GM18858 (cell line): ENCODE results near the gene INCENP.
"Not testable (repeated sequence)": the region's sequence is repeated elsewhere in the genome, so short reads cannot be mapped to it uniquely, and the experiment has no call there.

Experiments used
- ATAC-seq: cut with Tn5 transposase; IDR thresholded peaks from one replicate; pipeline ENCODE4 v1.9.1; 2021; ENCODE audit not compliant: unreplicated experiment

INCENP gene

DNA sequence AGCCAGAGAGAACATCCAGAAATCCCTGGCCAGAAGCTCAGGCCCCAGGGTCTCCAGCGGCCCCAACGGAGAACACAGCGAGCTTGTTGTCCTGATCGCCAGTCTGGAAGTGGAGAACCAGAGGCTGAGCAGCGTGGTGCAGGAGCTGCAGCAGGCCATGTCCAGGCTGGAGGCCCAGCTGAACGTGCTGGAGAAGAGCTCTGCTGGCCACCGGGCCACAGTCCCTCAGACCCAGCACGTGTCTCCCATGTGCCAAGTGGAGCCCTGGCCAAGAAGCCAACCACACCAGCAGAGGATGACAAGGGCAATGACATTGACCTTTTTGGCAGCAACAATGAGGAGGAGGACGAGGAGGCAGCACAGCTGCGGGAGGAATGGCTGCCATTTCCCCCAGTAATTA, 45.6 kb downstream of the INCENP start:
- ATAC-seq, result no peak

DNA sequence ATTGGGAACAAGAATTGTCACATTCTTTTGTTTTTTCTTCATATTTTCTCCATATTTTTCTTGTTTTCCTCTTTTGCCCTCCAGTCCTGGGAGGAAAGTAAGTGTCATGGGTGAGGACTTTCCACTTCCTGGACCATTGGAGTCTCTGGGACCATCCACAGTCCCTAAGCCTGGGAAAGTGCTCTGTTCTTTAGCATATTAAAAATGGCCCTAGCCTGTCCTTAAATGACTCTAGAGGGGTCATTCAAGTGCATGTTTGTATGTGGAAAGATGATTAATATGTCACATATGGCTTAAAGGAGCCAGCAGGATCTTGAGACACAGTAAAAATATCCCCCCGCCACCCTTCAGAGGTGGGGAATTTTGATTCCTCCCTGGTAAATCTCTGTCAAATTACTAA, 46.1 kb downstream of the INCENP start:
- ATAC-seq, result no peak

DNA sequence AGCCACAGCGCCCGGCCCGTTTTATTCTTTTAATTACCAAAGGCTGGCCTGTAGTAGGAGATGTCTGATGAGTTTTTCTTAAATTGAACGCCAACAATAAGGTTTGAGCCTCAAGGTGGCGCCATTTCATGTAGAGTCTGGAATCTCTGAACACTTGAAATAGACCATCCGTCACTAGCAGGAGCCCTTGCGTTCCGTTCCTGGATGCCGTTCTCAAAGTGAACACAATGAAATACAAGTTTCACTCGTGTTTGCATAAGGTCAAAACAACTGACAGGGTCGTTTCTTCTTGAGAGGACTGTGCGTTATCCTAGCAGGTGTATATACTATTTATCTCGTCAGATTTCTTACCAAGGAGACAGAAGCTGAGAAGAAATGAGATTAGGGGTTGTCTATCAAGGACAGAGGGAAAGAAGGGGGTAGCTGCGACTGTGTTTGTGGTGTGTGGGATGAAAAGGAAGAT, 47.5 kb downstream of the INCENP start:
- no peak for ATAC-seq

DNA sequence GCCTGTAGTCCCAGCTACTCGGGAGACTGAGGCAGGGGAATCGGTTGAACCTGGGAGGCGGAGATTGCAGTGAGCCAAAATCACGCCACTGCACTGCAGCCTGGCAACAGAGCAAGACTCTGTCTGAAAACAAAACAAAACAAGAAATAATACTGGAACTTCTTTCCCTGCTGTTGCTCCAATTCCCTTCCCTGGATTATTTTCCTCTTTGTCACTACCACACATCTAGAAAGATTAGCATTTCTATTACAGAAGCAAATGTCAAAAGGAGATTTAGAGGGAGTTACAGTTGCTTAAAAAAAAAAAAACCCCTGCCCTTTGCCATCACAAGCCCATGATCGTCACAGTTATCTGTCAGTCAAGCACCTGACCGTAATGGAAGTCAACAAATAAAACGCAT, 48.5 kb downstream of the INCENP start:
- ATAC-seq, result no peak

DNA sequence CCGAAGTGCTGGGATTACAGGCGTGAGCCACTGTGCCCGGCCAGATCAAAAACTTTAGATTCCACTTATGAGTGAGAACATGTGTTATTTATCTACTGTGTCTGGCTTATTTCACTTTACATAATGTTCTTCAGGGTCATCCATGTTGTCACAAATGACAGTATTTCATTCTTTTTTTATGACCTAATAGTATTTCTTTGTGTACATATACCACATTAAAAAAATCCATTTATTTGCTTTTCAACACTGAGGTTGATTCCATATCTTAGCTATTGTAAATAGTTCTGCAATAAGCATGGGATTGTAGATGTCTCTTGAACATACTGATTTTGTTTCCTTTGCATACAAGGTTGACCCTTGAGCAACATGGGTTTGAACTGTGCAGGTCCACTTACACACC, 53.0 kb downstream of the INCENP start:
- no peak for ATAC-seq

DNA sequence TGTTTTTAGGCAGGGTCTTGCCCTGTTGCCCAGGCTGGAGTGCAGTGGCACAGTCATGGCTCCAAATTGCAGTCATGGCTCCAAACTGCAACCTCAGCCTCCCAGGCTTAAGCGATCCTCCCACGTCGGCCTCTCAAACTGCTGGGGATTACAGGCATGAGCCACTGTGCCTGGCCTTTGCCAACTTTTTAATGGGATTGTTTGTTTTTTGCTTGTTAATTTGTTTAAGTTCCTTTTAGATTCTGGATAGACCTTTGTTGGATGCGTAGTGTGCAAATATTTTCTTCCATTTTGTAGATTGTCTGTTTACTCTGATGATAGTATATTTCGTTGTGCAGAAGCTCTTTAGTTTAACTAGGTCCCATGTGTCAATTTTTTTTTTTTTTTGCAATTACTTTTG, 56.2 kb downstream of the INCENP start:
- no peak for ATAC-seq

DNA sequence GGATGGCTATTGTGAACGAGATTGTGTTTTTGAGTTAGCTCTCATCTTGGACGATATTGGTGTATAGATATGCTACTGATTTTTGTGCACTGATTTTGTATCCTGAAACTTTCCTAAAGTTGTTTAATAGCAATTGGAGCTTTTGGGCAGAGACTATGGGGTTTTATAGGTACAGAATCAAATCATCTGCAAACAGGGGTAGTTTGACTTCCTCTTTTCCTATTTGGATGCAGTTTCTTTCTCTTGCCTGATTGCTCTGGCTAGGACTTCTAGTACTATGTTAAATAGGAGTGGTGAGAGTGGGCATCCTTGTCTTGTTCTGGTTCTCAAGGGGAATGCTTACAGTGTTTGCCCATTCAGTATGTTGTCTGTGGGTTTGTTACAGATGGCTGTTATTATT, 57.3 kb downstream of the INCENP start:
- ATAC-seq, result no peak

DNA sequence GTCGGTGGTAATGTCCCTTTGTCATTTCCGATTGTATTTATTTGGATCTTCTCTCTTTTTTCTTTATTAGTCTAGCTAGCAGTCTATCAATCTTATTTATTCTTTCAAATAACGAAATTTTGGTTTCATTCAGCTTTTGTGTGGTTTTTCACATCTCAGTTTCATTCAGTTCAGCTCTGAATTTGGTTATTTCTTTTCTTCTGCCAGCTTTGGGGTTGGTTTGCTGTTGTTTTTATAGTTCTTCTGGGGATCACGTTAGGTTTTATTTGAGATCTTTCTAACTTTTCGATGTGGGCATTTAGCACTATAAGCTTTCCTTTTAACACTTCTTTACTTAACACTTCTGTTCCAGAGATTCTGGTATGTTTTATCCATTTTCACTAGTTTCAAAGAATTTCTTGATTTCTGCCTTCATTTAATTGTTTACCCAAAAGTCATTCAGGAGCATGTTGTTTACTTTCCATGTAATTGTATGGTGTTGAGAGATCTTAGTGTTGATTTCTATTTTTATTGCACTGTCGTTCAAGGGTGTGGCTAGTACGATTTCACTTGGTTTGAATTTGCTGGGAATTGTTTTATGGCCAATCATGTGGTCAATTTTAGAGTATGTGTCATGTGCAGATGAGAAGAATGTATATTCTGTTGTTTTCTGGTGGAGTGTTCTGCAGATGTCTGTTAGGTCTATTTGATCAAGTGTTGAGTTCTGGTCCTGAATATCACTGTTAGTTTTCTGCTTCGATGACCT, 58.5 kb downstream of the INCENP start:
- no peak for ATAC-seq

DNA sequence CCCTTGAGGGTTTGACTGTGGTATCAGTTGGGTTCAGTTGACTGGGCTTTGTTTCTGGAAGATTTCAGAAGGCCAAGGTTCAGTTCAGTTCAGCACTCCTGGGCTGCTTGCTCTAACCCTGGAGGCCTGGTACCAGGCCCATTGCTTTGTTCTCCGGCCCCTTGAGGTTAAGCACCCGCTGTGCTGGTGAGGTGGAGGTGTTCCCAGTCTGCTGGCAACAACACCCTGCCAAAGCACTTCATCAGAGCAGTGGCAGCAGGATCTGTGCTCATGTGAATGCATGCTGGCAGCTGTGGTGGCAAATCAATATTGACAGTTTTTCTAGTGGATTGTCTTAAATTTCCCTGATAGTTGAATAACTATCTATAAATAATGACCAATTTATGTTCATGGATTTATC, 62.4 kb downstream of the INCENP start:
- no peak for ATAC-seq

DNA sequence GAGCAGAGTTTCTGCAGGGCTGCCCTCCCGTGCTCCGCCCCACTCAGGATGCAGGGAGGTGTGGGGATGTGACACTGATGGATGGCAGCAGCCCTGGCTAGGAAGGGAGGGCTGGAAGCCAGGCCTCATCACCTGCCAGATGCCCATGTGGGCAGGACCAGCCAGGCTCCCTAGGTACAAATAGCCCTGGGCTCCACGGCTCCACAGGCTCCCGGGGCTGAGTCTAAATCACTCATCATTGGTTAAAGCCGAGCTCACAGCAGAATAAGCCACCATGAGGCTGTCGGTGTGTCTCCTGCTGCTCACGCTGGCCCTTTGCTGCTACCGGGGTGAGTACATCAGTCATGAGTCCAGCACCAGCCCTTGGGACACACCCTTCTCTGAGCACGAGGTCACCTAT, 66.2 kb downstream of the INCENP start, which contains the start of gene SCGB1D1:
Gene SCGB1D1 (plus strand): TSS at position 206 of the 400 bp plus-strand sequence. CDS start 69 bp downstream, at position 275.
- no peak for ATAC-seq

DNA sequence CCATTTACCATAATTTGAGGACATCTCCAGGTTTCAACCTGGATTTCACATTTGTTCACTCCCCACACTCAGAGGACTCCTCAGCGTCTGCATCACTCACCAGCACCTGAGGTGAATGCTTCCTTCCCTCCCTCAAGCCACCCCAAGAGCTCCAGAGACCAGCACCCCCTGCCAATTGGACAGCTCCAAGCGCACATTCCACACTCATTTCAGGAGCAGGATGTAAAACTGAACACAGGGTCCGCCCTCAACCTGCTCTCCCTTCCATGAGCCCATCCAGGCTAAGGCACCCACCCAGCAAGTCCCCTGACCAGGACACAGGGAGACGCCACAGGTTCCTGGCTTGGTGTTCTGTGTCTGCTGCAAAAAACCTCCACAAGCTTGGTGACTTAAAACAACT, 70.1 kb downstream of the INCENP start:
- ATAC-seq, result no peak

DNA sequence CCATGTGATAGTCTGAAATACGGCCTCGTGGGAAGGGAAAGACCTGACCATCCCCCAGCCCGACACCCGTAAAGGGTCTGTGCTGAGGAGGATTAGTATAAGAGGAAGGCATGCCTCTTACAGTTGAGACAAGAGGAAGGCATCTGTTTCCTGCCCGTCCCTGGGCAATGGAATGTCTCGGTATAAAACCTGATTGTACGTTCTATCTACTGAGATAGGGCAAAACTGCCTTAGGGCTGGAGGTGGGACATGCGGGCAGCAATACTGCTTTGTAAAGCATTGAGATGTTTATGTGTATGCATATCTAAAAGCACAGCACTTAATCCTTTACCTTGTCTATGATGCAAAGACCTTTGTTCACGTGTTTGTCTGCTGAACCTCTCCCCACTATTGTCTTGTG, 71.2 kb downstream of the INCENP start:
- ATAC-seq, result not testable (repeated sequence)

DNA sequence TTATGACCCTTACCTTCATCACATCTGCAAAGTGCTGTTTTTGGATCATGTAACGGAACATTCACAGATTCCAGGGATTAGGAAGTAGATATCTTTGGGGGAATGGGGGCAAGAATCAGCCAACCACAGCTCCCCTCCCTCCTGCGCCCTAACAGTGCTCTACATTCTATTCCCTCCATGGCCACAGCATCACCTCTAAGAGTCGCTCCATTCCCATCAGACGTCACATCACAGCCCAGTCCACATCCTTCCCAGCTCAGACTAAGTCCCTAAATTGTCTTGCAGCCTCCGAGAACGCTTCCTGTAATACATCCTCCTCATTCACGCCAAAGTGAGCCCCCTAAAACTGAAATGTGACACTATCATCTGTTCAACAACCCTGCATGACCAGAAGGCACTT, 72.1 kb downstream of the INCENP start:
- no peak for ATAC-seq

DNA sequence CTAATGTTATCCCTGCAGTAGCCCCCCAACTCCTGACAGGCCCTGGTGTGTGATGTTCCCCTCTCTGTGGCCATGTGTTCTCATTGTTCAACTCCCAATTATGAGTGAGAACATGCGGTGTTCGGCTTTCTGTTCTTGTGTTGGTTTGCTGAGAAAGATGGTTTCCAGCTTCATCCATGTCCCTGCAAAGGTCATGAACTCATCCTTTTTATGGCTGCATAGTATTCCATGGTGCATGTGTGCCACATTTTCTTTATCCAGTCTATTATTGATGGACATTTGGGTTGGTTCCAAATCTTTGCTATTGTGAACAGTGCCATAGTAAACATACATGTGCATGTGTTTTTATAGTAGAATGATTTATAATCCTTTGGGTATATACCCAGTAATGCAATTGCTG, 73.6 kb downstream of the INCENP start:
- ATAC-seq, result not testable (repeated sequence)

DNA sequence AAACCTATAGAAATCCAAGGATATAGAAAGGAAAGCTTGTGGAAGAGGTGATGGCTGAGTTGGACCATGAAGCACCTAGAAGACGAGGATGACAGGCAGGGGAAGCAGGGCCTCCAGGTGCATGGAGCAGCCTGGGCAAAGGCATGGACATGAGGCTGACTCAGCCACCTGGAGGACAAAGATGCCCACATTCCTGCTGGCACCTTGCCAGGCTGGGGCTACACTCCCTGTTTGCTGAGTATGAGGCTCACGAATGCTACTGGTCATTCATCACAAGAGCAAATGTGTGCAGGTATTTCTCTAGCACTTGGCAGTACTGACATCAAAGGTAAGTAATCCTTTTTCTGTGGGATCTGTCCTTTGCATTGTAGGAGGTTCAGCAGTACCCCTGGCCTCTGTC, 77.6 kb downstream of the INCENP start:
- ATAC-seq, result no peak
